Endothelial cell of umbilical vein (primary cell): ENCODE results near the gene MACROD2. TPM values are rescaled to one million over a fixed set of nuclear protein-coding genes. Genes with fewer than 3 reads are reported as not detected.

Experiments used
- BruUV-seq: library from RNA; stranded (reverse); fragments of 400-500 nt; replicated peaks from 2 replicates; lab custom pipeline; 2021; lab: Mats Ljungman, UMichigan
- CTCF ChIA-PET: fragments of 300-600, 350-600 bp; sonication (Branson Sonifier 250); formaldehyde crosslinking; loops from one replicate; lab custom pipeline; 2021; ENCODE audit warnings: antibody characterized with exemption, inconsistent platforms; lab: Charles Lee
- POLR2A ChIA-PET: fragments of 300-600, 350-600 bp; sonication (Branson Sonifier 250); formaldehyde crosslinking; loops from one replicate; lab custom pipeline; 2021; ENCODE audit warnings: antibody characterized with exemption, inconsistent platforms; lab: Charles Lee
- DNase-seq: peaks from one replicate; pipeline ENCODE4 v3.0.0-alpha.2; 2011; ENCODE audit warnings: low read depth, low spot score
- FAIRE-seq: peaks from 2 replicates; lab custom pipeline; 2011; peaks lifted over from hg19 to GRCh38; lab: Jason Lieb, UNC
- H2AFZ ChIP-seq: 2 replicates; pipeline ENCODE4 v1.6.0; 2012; ENCODE audit warnings: low read depth, low read length, control low read depth, inconsistent platforms
- H3K27ac ChIP-seq: 2 replicates; pipeline ENCODE4 v1.5.1; 2011; ENCODE audit warnings: low read depth, mild to moderate bottlenecking, control low read depth, low read length, moderate library complexity; ENCODE audit not compliant: insufficient read depth
- H3K27me3 ChIP-seq, 2 experiments: 2 replicates each; pipeline versions ENCODE4 v1.6.0 to v1.6.1; 2011; ENCODE audit warnings: low read length in 2 of 2, mixed read lengths in 1 of 2; ENCODE audit not compliant: control insufficient read depth in 2 of 2, insufficient read depth in 2 of 2
- H3K36me3 ChIP-seq, 2 experiments: 2 replicates in 1 of 2; 3 replicates in 1 of 2; pipeline ENCODE4 v1.5.1; 2011; ENCODE audit warnings: low read length in 2 of 2, mild to moderate bottlenecking in 1 of 2, moderate library complexity in 1 of 2; ENCODE audit not compliant: control insufficient read depth in 2 of 2, insufficient read depth in 2 of 2; ENCODE audit errors: extremely low read depth in 1 of 2
- H3K4me1 ChIP-seq: 3 replicates; pipeline ENCODE4 v1.5.1; 2011; ENCODE audit warnings: mild to moderate bottlenecking, low read length; ENCODE audit not compliant: control insufficient read depth, insufficient read depth; ENCODE audit errors: extremely low read depth
- H3K4me2 ChIP-seq: 2 replicates; pipeline ENCODE4 v1.6.1; 2011; ENCODE audit warnings: low read length, control low read depth, mixed read lengths; ENCODE audit not compliant: insufficient read depth
- H3K4me3 ChIP-seq, 3 experiments: fragments of 200-600 bp in 1 of 3; sonication (generic), shearing (Covaris generic) in 1 of 3; replicated peaks in 1 of 3; 2 replicates each; pipeline ENCODE4 v1.5.1; 2011 to 2016; ENCODE audit warnings: control low read depth in 3 of 3, low read length in 3 of 3, mild to moderate bottlenecking in 2 of 3, inconsistent platforms in 1 of 3, low read depth in 1 of 3, moderate library complexity in 1 of 3; ENCODE audit not compliant: insufficient read depth in 1 of 3
- H3K79me2 ChIP-seq: 2 replicates; pipeline ENCODE4 v1.6.0; 2012; ENCODE audit warnings: low read length, inconsistent platforms; ENCODE audit not compliant: control insufficient read depth, insufficient read depth
- H3K9ac ChIP-seq: replicated peaks from 2 replicates; pipeline ENCODE3; 2011; ENCODE audit warnings: low read length, control low read depth; ENCODE audit not compliant: insufficient read depth; ENCODE audit errors: extremely low read depth
- H3K9me1 ChIP-seq: replicated peaks from 3 replicates; pipeline ENCODE4 v1.6.0; 2011; ENCODE audit warnings: mild to moderate bottlenecking, low read length; ENCODE audit not compliant: control insufficient read depth, insufficient read depth; ENCODE audit errors: extremely low read depth
- H3K9me3 ChIP-seq: replicated peaks from 2 replicates; pipeline ENCODE4 v1.5.1; 2012; ENCODE audit warnings: low read length, inconsistent platforms; ENCODE audit not compliant: control insufficient read depth, insufficient read depth
- H4K20me1 ChIP-seq: replicated peaks from 2 replicates; pipeline ENCODE3; 2011; ENCODE audit warnings: mild to moderate bottlenecking, low read length; ENCODE audit not compliant: control insufficient read depth, insufficient read depth; ENCODE audit errors: extremely low read depth
- FOS ChIP-seq: IDR thresholded peaks from 2 replicates; pipeline ENCODE4 v1.6.1; 2011; ENCODE audit warnings: mild to moderate bottlenecking, low read length, moderate library complexity, borderline replicate concordance; ENCODE audit not compliant: insufficient read depth
- JUN ChIP-seq: IDR thresholded peaks from 2 replicates; pipeline ENCODE4 v1.6.1; 2011; ENCODE audit warnings: borderline replicate concordance, low read depth; ENCODE audit not compliant: insufficient read length, insufficient read depth
- MYC ChIP-seq: IDR thresholded peaks from one replicate; pipeline ENCODE4 v1.6.1; 2011; ENCODE audit warnings: mild to moderate bottlenecking, low read depth, low read length
- POLR2A ChIP-seq: IDR thresholded peaks from 2 replicates; pipeline ENCODE4 v1.6.1; 2012; ENCODE audit warnings: low read depth, mild to moderate bottlenecking, control low read depth, low read length
- dilution Hi-C: fragments of 300-500 bp; cut with MboI; formaldehyde crosslinking; loops from one replicate; pipeline ENCODE4 v1.15.0; 2019; ENCODE audit warnings: low sequenced_read_pairs; ENCODE audit not compliant: extremely low pct_ligation_motif_present
- intact Hi-C: fragments of 100-400 bp; cut with micrococcal nuclease; formaldehyde crosslinking; loops from one replicate; pipeline ENCODE4 v1.10.0; 2022
- polyA plus RNA-seq, 4 experiments: library from polyadenylated mRNA; depleted of rRNA in 3 of 4; stranded (reverse) in 3 of 4; unstranded in 1 of 4; fragments of >200 nt; gene quantifications; 2 replicates each; pipeline versions ENCODE4 v1.2.1 to v1.2.3, GENCODE V29; 2011 to 2012; ENCODE audit warnings: missing spikeins in 1 of 4
- total RNA-seq: library from RNA; stranded (reverse); gene quantifications from 2 replicates; pipeline ENCODE4 v1.2.3, GENCODE V29; 2021
- TF ChIP-seq, protein P1 (sequence below): IDR thresholded peaks from 2 replicates; pipeline ENCODE4 v1.6.1; 2011; ENCODE audit not compliant: insufficient read depth, insufficient read length
- TF ChIP-seq, protein P2 (sequence below), 2 donors: IDR thresholded peaks; 1 replicate in 1 of 2; 2 replicates in 1 of 2; pipeline ENCODE4 v1.5.1; 2011; ENCODE audit warnings: low read length in 2 of 2, mild to moderate bottlenecking in 2 of 2, moderate library complexity in 2 of 2, control low read depth in 1 of 2, inconsistent platforms in 1 of 2, low read depth in 1 of 2; ENCODE audit not compliant: insufficient read depth in 1 of 2; ENCODE audit errors: extremely low read depth in 1 of 2

Gene MACROD2
- total and polyA plus RNA-seq, 2 donors (not counting 3 experiments of a cell fraction or from before 2014, with no cell fraction given): 0.11 to 0.73 TPM

DNA sequence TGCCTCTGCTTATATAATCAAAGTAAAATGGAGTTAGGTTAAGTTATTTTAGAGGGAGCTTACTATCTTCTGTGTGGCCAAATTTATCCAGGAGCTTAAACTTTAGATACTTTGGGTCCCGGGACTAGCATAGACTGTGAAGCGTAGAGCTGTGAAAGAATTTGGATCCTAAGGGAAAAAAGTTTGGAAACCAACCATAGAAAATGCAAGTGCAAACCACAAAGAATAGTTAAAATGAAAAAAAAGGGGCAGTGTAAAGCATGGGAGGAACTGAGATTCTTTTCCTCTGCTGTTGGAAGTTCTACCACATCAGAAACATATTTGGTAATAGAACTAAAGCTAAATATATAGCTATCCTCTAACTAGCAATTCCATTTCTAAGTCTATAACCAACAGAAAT, 574.3 kb downstream of the MACROD2 start:
- intact Hi-C loops: no loop called here
- no peaks in the 10 kb centered on the region for H4K20me1 ChIP-seq
- no peaks in the 10 kb centered on the region for H3K9me1 ChIP-seq
- no peak overlapping the region for H3K9ac ChIP-seq
- no peaks in the 10 kb centered on the region for H3K27me3 ChIP-seq
- no peaks in the 10 kb centered on the region for H3K4me1 ChIP-seq
- ChIA-PET POLR2A (no interaction called here), CTCF (interaction anchor here (0.8 kb wide), 1 partner anchor 9 kb away, joined by 4 read pairs; no protein-coding TSS in a partner anchor)
- H3K4me3 ChIP-seq: no peak overlapping the region
- H2AFZ ChIP-seq: no peak overlapping the region
- TF ChIP-seq FOS (no peak), POLR2A (no peak), JUN (no peak), MYC (no peak)
- TF ChIP-seq, protein P1, sequence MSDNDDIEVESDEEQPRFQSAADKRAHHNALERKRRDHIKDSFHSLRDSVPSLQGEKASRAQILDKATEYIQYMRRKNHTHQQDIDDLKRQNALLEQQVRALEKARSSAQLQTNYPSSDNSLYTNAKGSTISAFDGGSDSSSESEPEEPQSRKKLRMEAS: no peak
- TF ChIP-seq, protein P2, sequence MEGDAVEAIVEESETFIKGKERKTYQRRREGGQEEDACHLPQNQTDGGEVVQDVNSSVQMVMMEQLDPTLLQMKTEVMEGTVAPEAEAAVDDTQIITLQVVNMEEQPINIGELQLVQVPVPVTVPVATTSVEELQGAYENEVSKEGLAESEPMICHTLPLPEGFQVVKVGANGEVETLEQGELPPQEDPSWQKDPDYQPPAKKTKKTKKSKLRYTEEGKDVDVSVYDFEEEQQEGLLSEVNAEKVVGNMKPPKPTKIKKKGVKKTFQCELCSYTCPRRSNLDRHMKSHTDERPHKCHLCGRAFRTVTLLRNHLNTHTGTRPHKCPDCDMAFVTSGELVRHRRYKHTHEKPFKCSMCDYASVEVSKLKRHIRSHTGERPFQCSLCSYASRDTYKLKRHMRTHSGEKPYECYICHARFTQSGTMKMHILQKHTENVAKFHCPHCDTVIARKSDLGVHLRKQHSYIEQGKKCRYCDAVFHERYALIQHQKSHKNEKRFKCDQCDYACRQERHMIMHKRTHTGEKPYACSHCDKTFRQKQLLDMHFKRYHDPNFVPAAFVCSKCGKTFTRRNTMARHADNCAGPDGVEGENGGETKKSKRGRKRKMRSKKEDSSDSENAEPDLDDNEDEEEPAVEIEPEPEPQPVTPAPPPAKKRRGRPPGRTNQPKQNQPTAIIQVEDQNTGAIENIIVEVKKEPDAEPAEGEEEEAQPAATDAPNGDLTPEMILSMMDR (IDR thresholded peaks at IDR 0.05; ENCODE audit: extremely low read depth in 1 of 2, insufficient read depth in 1 of 2, low read depth in 1 of 2, low read length in 2 of 2): no peak
- dilution Hi-C loops: no loop called here
- BruUV-seq: no TSS peak
- DNase-seq (no peak), FAIRE-seq (no peak)
- no peaks in the 10 kb centered on the region for H3K79me2 ChIP-seq
- H3K9me3 ChIP-seq: no peaks in the 10 kb centered on the region
- H3K36me3 ChIP-seq: no peaks in the 10 kb centered on the region
- H3K4me2 ChIP-seq: no peak overlapping the region
- H3K27ac ChIP-seq: no peak overlapping the region

DNA sequence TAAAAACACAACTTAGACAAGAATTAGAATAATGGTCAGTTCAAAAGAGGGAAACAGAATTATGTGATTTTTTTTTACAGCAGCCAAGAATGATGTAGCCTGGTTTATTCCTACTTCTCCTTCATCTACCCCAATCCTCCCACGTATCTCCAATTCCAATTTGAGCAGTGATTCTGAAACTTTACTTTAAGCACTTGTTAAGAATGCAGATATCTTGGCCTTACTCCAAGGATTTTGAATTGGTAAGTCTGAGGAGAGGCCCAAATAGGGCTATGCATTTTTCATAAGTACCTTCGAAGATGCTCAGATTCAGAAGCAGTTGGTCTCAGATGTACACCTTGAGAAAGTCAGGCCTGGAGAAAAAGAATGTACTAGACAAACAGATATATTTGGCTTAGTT, 575.5 kb downstream of the MACROD2 start:
- Histone ChIP-seq H3K27ac (no peak overlapping the region), H3K36me3 (no peaks in the 10 kb centered on the region), H3K79me2 (no peaks in the 10 kb centered on the region), H3K9ac (no peak overlapping the region), H3K4me3 (no peak overlapping the region), H4K20me1 (no peaks in the 10 kb centered on the region), H3K27me3 (no peaks in the 10 kb centered on the region), H2AFZ (no peak overlapping the region), H3K9me3 (no peaks in the 10 kb centered on the region), H3K4me2 (no peak overlapping the region), H3K4me1 (no peaks in the 10 kb centered on the region), H3K9me1 (no peaks in the 10 kb centered on the region)
- intact Hi-C loops: no loop called here
- POLR2A ChIA-PET: no interaction called here
- CTCF ChIA-PET: no interaction called here
- DNase-seq (no peak), FAIRE-seq (no peak)
- BruUV-seq: no TSS peak
- TF ChIP-seq, protein P2 (IDR thresholded peaks at IDR 0.05; ENCODE audit: extremely low read depth in 1 of 2, insufficient read depth in 1 of 2, low read depth in 1 of 2, low read length in 2 of 2): no peak
- dilution Hi-C loops: no loop called here
